H1 (cell line): ENCODE data around the gene UBE2O. TPM values are rescaled to one million over a fixed set of nuclear protein-coding genes. Genes with fewer than 3 reads are reported as not detected.

Source experiments
- CHD7 ChIP-seq: fragments of 300-600 bp; sonication (generic); IDR thresholded peaks from 2 replicates; pipeline ENCODE4 v1.7.1; 2012; ENCODE audit warnings: low read length, moderate library complexity, mild to moderate bottlenecking, inconsistent platforms; ENCODE audit not compliant: insufficient replicate concordance
- CTBP2 ChIP-seq: IDR thresholded peaks from 2 replicates; pipeline ENCODE4 v1.7.0; 2011; ENCODE audit warnings: borderline replicate concordance, mild to moderate bottlenecking, moderate library complexity, mixed read lengths, low read length; ENCODE audit not compliant: insufficient read depth, insufficient read length
- CTCF ChIP-seq, 3 experiments: IDR thresholded peaks; 1 replicate in 2 of 3; 2 replicates in 1 of 3; pipeline versions ENCODE4 v1.5.1 to v1.6.1; 2011; ENCODE audit warnings: low read length in 3 of 3, mild to moderate bottlenecking in 3 of 3, inconsistent platforms in 2 of 3, low read depth in 1 of 3, moderate library complexity in 1 of 3; ENCODE audit not compliant: insufficient read depth in 1 of 3; ENCODE audit errors: control extremely low read depth in 1 of 3
- JUND ChIP-seq: IDR thresholded peaks from 2 replicates; pipeline ENCODE4 v1.6.1; 2011; ENCODE audit warnings: mild to moderate bottlenecking, improper control_type of control experiment, low read length
- TAF7 ChIP-seq: optimal IDR thresholded peaks from 2 replicates; pipeline ENCODE3; 2011; ENCODE audit warnings: low read depth, mild to moderate bottlenecking, inconsistent platforms, low read length, moderate library complexity, borderline replicate concordance
- TCF12 ChIP-seq: IDR thresholded peaks from 2 replicates; pipeline ENCODE4 v1.6.1; 2011; ENCODE audit warnings: low read depth, mild to moderate bottlenecking, low read length
- USF2 ChIP-seq: IDR thresholded peaks from 2 replicates; pipeline ENCODE4 v1.6.1; 2011; ENCODE audit warnings: low read length, improper control_type of control experiment
- polyA plus RNA-seq, 7 experiments: library from polyadenylated mRNA; depleted of rRNA in 3 of 7; stranded (reverse) in 5 of 7; unstranded in 2 of 7; fragments of >200 nt in 5 of 7; fragments of 200-250 nt in 2 of 7; gene quantifications; 1 replicate in 5 of 7; 2 replicates in 1 of 7; 4 replicates in 1 of 7; pipeline versions ENCODE4 v1.2.1 to v1.2.3, GENCODE V29; 2011 to 2013; ENCODE audit warnings: missing spikeins in 2 of 7, mixed read lengths in 2 of 7
- total RNA-seq: library from RNA; stranded (reverse); fragmentation: NEBNext Ultra II Directional; extraction: Animal tissue kit (Norgen Biotek cat#: 25700); gene quantifications from 2 replicates; pipeline ENCODE4 v1.2.1, GENCODE V29; 2021

UBE2O gene
- total and polyA plus RNA-seq, 2 of the 8 experiments (the other 6 are each of a cell fraction or from before 2014, with no cell fraction given), result 24.4 to 63.0 TPM

GRCh38 chr17:76484228-76484725, 31.3 kb upstream of the UBE2O start (continued):
- TF ChIP-seq CHD7 (no peak), CTBP2 (no peak), CTCF (IDR thresholded peaks at IDR 0.05; ENCODE audit: control extremely low read depth in 1 of 3, insufficient read depth in 1 of 3, low read depth in 1 of 3, low read length in 3 of 3) (no peak), USF2 (no peak), TAF7 (no peak), JUND (no peak), TCF12 (no peak)
